HG02610 (cell line): ENCODE data around the gene CCDC43.
"Not testable (repeated sequence)": the region's sequence is repeated elsewhere in the genome, so short reads cannot be mapped to it uniquely, and the experiment has no call there.

Source experiments
- ATAC-seq: cut with Tn5 transposase; IDR thresholded peaks from one replicate; pipeline ENCODE4 v1.9.1; 2021; ENCODE audit warnings: mild to moderate bottlenecking, moderate library complexity; ENCODE audit not compliant: unreplicated experiment

CCDC43 gene

DNA sequence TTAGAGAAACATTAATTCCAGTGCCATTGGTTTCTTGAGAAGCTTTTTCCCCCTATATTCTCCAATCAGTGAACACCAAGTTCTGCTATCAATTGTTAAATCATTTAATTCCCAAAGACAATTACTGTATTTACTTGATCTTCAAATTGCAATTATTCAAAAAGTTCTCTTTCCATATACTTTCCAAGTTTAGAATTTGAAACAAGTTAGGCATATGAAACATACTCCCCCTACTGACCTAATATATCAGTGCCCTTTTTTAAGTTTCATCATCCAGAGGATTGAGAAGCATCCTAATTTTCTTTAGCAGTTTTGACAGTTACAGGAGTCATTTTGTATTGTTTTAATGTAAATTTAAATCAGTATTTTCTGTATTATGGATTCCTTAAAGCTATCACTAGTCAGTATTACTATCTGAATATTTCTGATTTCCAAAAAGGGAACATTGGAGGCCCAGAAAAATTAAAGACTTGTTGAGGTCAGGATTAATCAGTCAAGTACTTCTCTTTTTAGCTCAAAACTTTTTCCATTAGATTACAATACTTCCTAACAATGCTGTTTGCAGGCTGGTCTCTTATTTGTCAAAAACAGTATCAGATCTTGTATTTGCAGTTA lies 17.0 kb downstream of the CCDC43 start:
- ATAC-seq: no peak

DNA sequence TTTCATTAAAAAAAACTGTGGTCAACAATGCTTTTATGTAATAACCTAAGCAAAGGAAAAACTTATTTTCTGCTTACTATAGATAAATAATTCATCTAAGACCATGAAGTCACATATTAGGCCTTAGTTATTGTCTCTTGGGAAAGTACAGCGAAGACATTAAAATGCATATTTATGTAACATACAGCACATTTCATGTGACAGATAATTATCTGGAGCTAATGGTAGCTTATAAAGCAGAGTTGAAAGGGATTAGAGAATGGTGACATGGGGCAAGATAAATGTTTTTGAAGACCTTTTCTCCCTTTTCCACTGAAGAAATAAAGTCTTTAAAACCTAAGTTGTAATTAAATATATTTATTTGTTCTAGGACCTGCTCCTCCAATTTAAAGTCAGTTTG lies 23.6 kb downstream of the CCDC43 start:
- no peak for ATAC-seq

DNA sequence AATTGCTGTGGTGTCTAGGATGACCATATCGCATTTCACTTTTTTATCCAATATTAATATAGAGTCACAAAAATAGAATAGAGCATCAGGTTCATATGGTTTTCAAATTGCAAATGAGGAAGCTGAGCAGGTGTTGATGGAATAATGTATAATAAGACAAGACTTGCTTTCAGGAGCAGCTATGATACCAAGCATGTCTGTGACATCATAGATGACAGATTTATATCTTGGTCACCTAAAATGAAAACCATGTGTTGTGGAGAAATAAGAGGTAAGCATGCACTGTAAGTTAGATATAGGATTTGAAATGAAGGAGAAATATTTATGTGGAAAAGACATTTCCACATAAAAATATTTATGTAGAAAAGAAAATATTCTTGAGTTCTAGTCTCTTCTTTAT lies 24.7 kb downstream of the CCDC43 start:
- no peak for ATAC-seq

DNA sequence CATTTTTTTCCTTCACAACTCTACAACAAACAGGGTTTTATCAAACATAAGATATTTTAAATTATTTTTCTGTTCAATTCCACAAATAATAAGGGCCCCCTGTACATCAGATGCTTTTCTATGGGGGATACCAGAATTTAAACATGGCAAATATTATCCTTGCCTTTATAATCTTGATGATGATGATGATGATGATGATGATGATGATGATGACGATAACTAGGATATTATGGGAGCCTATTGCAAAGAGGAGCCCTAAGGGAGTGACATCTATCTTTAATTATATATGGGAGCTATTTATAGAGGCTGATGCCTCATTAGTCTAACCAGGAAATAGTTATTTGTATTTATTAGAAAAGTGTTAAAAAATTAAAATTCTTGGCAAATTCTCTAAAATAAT lies 26.5 kb downstream of the CCDC43 start:
- no peak for ATAC-seq

DNA sequence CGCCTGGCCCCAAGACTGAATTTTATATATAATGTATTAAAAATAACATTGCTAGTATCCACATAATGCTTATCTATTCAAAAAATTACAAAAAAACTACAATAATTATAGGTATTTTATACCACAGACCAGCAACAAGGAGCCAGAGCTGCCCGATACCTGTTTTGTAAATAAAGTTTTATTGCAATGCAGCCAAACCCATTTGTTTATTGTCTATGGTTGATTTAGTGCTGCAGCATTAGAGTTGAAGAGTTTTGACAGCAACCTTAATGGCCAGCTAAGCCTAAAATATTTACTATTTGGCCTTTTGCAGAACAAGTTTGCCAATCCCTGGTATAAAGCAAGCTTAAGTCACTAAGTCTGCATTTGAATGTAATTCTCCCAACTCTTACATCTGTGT lies 27.7 kb downstream of the CCDC43 start:
- ATAC-seq: no peak

DNA sequence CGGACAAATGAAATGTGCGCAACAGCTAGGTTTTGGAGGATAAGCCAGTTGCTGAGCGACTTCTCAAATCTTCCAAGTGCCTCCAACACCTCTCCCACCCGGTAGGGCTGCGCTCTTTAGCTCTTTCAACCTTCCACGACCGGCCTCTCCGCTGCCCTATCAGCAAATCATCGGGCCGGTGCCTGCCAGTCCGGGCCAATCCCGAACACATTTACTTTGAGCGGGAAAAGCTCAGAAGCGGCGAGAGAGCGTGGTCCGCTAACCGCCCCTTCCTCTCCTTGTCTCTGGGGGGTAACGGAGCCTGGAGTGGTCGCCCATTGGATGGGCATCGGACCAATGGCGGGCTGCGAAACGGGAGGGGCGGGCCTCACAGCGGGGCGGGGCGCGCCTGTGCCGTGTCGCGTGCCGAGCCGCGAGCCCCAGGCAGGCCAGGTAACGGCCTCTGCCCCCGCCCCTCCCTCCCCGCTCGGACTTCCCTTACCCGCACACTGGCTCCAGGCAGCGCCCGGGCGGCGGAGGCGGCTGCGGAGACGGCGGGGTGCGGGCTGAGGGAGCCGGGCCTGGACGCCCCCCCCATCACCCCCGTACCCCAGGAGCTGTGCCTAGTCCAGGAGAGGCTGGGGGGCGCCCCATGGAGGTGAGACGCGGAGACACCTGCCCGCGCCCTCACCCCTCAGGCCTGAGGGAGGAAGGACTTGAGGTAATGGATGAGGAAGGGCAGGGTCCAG lies 33.4 kb downstream of the CCDC43 start, which contains the start of gene MEIOC:
TSS of gene MEIOC (plus strand) at position 486 of the 728 bp plus-strand sequence. CDS start at position 632, 146 bp downstream.
- no peak for ATAC-seq

DNA sequence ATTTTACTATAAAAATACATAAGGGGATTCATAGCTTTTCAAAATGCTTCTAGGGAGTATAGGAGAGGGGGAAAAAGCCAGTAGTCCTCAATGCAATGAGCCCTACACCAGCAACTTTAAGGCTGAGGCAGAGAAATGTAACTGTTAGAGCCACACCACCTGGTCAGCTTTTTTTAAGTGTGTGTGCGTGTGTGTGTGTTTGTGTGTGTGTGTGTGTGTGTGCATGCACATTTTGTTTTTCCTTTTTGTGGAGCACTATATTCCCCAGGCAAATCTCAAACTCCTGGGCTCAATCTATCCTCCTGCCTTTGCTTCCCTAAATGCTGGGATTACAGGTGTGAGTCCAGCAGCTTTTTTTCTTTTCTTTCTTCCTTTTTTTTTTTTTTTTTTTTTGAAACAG lies 35.6 kb downstream of the CCDC43 start:
- no peak for ATAC-seq

DNA sequence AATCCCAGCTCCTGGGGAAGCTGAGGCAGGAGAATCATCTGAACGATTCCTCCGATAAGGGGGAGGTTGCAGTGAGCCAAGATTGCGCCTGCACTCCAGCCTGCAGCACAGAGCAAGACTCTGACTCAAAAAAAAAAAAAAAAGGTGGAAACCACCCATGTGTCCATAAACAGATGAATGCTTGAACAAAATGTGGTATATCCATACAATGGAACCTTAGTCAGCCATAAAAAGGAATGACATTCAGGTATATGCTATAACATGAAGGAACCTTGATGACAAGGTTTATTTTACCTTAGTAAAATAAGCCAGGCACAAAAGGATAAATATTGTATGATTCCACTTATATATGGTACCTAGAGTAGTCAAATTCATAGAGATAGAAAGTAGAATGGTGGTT lies 36.2 kb downstream of the CCDC43 start:
- ATAC-seq: no peak

DNA sequence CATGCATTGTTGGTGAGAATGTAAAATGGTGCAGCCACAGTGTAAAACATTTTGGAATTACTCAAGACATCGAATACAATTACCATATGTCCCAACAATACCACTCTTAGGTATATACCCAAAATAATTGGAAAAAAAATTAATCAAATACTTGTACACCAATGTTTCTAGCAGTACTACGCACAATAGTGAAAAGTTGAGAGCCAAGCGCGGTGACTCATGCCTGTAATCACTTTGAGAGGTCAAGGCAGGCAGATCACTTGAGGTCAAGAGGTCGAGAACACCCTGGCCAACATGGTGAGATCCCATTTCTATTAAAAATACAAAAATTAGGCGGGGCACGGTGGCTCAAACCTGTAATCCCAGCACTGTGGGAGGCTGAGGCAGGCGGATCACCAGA lies 36.8 kb downstream of the CCDC43 start:
- no peak for ATAC-seq

DNA sequence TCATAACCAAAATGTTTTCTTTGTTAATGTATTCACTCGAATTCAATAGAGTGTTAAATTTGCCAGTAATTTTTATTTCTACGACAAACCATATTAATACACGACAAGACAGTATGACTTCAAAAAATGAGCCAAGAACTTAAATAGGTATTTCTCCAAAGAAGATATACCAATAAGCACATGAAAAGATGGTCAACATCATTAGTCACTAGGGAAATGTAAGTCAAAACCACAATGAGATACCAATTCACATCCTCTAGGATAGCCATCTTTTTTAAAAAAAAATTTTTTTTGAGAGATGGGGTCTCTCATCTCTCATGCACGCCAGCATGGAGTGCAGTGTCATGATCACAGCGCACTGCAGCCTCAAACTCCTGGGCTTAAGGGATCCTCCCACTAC lies 38.3 kb downstream of the CCDC43 start:
- ATAC-seq: no peak

DNA sequence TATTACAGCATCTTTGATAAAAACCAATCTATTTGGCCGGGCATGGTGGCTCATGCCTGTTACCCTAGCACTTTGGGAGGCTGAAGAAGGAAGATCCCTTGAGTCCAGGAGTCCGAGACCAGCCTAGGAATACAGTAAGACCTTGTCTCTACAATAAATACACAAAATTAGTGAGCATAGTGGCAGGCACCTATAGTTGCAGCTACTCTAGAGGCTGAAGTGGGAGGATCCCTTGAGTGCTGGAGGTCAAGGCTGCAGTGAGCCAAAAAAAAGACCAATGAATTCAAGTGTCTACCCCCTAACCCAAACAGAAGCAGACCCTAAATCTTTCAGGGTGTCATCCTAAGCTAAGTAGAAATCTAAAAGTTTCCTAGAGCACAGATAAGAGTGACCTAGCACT lies 40.6 kb downstream of the CCDC43 start:
- no peak for ATAC-seq

DNA sequence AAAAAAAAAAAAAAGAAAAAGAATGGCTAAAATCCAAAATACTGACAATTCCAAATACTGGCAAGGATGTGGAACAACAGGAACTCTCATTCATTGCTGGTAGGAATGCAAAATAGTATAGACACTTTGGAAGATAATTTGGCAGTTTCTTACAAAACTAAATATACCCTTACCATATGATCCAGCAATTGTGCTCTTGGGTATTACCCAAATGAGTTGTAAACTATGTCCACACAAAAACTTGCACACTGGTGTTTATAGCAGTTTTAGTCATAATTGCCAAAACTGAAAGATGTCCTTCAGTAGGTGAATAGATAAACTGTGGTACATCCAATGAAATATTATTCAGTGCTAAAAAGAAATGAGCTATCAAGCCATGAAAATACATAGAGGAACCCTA lies 41.8 kb downstream of the CCDC43 start:
- ATAC-seq: no peak

DNA sequence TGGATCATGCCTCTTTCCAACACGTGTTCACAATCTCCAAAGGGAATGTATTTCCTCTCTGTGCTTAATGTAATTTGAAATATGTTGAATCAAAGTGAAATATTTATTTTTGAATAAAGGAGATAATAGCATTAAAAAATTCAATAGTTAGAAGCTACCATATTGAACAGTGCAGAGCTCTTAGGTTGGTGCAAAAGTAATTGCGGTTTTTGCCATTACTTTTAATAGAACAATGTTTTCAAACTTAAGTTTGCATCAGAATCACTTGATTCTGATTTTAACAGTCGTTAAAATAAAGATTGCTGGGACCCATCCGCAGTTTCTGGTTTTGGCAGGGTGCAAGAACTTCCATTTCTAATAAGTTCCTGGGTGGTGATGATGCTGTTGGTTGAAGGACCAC lies 43.3 kb downstream of the CCDC43 start:
- no peak for ATAC-seq

DNA sequence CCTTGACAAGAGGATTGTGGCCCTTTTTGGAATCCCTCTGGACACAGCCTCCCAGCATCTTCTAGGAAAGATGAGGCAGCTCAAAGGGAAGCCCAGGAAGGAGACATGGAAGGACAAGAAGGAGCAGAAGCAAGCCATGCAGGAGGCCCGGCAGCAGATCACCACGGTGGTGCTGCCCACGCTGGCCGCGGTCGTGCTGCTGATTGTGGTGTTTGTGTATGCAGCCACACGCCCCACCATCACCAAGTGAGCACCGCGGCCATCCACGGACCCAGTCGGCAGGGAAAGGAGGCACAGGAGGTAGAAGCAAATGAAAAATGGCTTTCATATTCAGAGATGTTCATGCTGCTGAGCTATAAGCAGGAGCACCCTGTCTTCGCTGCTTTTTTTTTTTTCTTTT lies 44.2 kb downstream of the CCDC43 start:
- ATAC-seq: no peak

DNA sequence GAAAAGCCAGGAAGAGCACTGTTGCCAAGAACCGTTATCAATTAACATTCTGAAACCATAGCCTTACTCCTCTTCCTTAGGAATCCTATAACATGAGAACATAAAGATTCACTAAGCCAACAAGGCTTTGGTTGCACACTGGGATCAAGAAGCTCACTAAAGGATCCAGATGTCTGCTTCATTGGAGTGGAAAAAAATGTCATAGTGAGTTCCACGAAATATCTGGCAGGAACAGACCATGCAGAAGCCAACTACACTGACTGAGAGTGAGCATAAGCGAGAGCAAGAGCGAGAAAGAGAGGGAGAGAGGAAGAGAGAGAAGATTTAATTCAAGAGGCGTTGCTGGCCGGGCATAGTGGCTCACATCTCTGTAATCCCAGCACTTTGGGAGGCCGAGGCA lies 46.7 kb downstream of the CCDC43 start:
- no peak for ATAC-seq

DNA sequence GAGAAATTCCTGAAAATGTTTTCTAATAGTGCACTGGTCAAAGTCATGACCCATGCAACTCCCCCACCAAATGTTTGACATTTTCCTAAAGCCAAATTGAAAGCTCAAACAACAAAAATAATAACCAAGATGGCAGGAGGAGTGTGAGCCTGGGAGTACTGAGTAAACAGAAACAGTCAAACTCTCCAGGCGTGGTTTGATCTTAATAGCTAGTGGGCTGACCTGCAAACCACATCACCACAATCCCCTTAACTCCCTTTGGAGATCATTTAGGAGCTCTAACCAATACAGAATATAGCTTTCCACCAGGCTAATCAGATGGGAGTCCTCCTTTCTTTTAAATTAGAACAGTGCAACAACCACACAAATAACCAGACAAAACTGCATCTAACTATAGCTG lies 52.5 kb downstream of the CCDC43 start:
- ATAC-seq: no peak

DNA sequence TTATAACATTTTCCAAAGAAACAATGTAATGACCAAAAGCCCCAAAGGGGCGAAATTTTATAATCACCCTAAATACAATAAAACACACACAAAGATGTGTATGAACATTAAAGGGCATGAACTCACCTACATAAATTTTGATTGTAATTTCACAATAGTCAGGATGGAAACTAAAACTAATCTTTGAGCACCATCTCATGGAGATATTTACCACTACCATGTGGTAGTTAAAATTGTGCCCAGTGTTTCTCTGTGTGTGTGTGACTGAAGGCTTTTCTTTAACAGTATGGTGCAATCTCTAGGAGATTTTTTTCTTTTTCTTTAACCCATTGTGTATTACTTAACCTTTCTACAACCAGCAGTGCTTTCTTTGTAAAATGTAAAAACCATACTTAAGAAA lies 53.0 kb downstream of the CCDC43 start:
- no peak for ATAC-seq

DNA sequence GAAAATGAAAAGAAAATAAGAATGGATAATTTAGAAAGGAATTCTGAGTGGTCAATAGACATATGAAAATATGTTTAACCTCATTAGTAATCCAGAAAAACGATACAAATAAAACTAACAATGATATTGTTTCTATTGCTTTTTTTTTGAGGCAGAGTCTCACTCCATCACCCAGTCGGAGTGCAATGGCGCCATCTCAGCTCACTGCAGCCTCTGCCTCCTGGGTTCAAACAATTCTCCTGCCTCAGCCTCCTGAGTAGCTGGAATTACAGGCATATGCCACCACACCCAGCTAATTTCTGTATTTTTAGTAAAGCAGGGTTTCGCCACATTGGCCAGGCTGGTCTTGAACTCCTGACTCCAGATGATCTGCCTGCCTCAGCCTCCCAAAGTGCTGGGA lies 55.2 kb downstream of the CCDC43 start:
- not testable (repeated sequence) for ATAC-seq

DNA sequence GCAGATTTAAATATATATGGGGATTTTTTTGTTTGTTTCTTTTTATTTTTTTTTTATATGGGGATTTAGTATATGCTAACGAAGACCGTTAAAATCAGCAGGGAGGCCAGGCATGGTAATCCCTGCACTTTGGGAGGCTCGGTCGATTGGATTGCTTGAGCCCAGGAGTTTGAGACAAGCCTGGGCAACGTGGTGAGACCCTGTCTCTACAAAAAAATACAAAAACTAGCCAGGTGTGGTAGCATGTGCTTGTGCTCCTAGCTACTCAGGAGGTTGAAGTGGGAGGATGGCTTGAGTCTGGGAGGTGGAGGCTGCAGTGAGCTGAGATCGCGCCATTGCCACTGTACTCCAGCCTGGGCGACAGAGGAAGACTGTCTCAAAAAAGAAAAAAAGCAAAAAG lies 55.6 kb downstream of the CCDC43 start:
- no peak for ATAC-seq

DNA sequence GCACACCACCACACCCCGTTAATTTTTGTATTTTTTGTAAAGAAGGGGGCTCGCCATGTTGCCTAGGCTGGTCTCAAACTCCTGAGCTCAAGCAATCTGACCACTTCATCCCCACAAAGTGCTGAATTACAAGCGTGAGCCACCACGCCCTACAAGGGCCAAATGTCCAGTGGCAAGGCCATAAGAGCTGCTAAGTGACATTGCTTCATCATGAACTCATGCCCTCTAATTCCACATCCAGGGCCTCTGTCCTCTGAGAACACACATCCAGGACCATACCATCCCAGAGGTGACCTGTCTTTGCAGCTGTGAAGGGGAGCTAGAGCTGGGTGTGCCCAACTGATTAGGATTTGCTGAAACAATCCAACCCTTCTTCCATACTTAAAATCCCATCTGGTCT lies 58.9 kb downstream of the CCDC43 start:
- ATAC-seq: no peak

DNA sequence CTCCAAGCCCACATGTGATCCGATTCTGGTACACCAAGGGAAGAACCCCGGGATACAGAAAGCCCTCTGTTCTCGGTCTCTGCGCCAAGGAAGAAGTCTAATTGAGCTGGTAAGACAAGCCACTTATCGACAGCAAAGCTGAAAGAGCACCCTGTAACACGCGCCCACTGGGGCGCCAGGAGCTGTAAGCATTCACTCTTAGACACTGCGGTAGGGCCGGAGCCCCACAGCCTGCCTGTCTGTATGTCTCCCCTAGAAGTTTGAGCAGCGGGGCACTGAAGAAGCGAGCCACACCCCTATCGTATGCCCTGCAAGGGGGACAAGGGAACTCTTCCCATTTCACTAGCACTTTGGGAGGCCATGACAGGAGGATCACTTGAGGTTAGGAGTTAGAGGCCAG lies 60.3 kb downstream of the CCDC43 start:
- no peak for ATAC-seq

DNA sequence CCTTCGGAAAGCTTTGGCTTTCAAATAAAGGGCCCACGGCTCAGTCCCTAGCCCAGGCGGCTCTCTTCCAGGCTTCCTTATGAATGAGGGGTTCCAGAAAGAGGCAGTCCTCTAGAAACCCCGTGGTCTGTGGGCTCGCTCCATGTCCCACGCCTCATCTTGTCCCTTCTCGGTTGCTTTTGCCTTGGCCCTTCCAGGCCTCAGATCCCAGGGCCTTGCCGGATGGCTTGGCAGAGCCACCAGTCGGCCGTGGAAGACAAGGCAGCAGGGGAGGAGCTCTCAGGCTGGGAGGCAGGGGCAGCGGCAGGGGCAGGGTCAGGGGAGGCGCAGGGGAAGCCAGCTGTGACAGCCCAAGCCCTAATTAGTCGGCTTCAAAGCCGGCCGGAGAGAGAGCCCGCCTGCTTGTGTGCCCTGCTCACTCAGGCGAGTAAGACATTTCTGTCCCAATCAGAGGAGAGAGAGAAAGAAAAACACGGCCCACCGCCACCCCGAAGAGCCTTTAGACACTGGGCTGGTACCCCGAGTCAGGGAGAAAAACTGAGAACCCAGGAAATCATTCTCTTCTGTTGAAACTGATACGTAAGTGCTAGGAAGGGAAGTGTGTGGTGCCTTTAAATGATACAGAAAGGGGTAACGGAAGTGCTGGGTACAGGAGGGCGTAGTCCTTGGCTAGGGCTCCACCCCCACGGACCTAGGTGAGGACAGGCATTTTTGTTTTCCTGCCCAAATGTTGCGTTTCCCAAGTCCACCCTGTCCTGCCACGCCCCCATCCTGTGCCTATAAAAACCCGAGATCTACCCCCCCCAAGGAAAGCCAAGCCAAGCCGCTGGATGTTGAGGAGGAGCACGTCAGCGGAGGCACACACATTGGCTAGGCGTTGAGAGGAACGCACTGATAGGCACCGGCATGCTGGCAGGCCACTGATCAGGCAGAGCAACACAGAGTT lies 61.1 kb downstream of the CCDC43 start:
- no peak for ATAC-seq
